Measurements from ENCODE around the gene MLXIP. TPM values are rescaled to one million over a fixed set of nuclear protein-coding genes. Genes with fewer than 3 reads are reported as not detected.
A peak's percentile ranks its signal among the peaks of the same experiment; 100 is the strongest.

The MLXIP gene
- total RNA-seq, 4 donors from 2014 or later = 33.8 to 82.2 (median 50.9) TPM

- TF ChIP-seq POLR2A (IDR thresholded peaks at IDR 0.05; ENCODE audit: low read depth) (no peak), EP300 (IDR thresholded peaks at IDR 0.05) (no peak), CTCF (IDR thresholded peaks at IDR 0.05) (no peak)
- H3K4me3 ChIP-seq = peak overlapping the region; percentile 76 to 83 (median 80)
Observed at GRCh38 chr12:122081083-122081696, 2.6 kb downstream of the MLXIP start.

GRCh38 chr12:122081697-122082221, 3.2 kb downstream of the MLXIP start:
- WGBS = 8% methylated on average over 7 of the region's 7 CpGs

More at GRCh38 chr12:122081083-122081696, 2.6 kb downstream of the MLXIP start:
- no peak for DNase-seq (ENCODE audit: extremely low spot score)
- peaks cover 0 to 27% (median 17%) of the 10 kb centered on the region in 4 donors for H3K36me3 ChIP-seq
- no peaks in the 10 kb centered on the region for H3K9me3 ChIP-seq
- H3K4me1 ChIP-seq = peaks cover 50 to 84% (median 74%) of the 10 kb centered on the region in 4 donors
- intact Hi-C loops (cut with DNase I) = no loop called here
- H3K27ac ChIP-seq (replicated peaks in 1 of 4) = peak overlapping the region; percentile 83 to 91 (median 88)
- WGBS = 45% methylated on average over 9 of the region's 9 CpGs
- no peaks in the 10 kb centered on the region for H3K27me3 ChIP-seq

GRCh38 chr12:122082621-122083356, 4.2 kb downstream of the MLXIP start:
- peak overlapping the region in 3 of 4 donors; percentile 78 to 83 (median 81) for H3K4me3 ChIP-seq
- TF ChIP-seq POLR2AphosphoS5 (IDR thresholded peaks at IDR 0.05) = no peak
- H3K9me3 ChIP-seq = no peaks in the 10 kb centered on the region
- DNase-seq (ENCODE audit: extremely low spot score) = no peak
- peaks cover 63 to 90% (median 82%) of the 10 kb centered on the region in 4 donors for H3K4me1 ChIP-seq
- peak overlapping the region; percentile 83 to 91 (median 88) for H3K27ac ChIP-seq (replicated peaks in 1 of 4)
- intact Hi-C loops (cut with DNase I) = no loop called here
- WGBS = 77% methylated on average over 6 of the region's 6 CpGs
- peaks cover 0 to 38% (median 21%) of the 10 kb centered on the region in 4 donors for H3K36me3 ChIP-seq
- H3K27me3 ChIP-seq = no peaks in the 10 kb centered on the region

More at GRCh38 chr12:122081697-122082221, 3.2 kb downstream of the MLXIP start:
- TF ChIP-seq POLR2AphosphoS5 (IDR thresholded peaks at IDR 0.05) = peak; percentile 48 to 59
- no peak for TF ChIP-seq EP300 (IDR thresholded peaks at IDR 0.05)
- intact Hi-C loops (cut with DNase I) = no loop called here
- peak overlapping the region; percentile 83 to 91 (median 88) for H3K27ac ChIP-seq (replicated peaks in 1 of 4)
- H3K27me3 ChIP-seq = no peaks in the 10 kb centered on the region
- no peak for DNase-seq (ENCODE audit: extremely low spot score)
- no peaks in the 10 kb centered on the region for H3K9me3 ChIP-seq
- peaks cover 56 to 89% (median 80%) of the 10 kb centered on the region in 4 donors for H3K4me1 ChIP-seq
- H3K4me3 ChIP-seq = peak overlapping the region; percentile 76 to 83 (median 80)
- peaks cover 0 to 32% (median 18%) of the 10 kb centered on the region in 4 donors for H3K36me3 ChIP-seq

GRCh38 chr12:122084857-122085405, 6.4 kb downstream of the MLXIP start:
- Histone ChIP-seq H3K4me1 (peaks cover 81 to 100% (median 96%) of the 10 kb centered on the region in 4 donors), H3K9me3 (no peaks in the 10 kb centered on the region), H3K4me3 (no peak overlapping the region), H3K27ac (replicated peaks in 1 of 4) (no peak overlapping the region), H3K27me3 (no peaks in the 10 kb centered on the region), H3K36me3 (peaks cover 0 to 38% (median 21%) of the 10 kb centered on the region in 4 donors)
- no peak for DNase-seq (ENCODE audit: extremely low spot score)
- no peak for TF ChIP-seq CTCF (IDR thresholded peaks at IDR 0.05)
- WGBS = 92% methylated on average over 10 of the region's 13 CpGs
- intact Hi-C loops (cut with DNase I) = no loop called here

GRCh38 chr12:122085591-122085990, 7.0 kb downstream of the MLXIP start:
- H3K4me3 ChIP-seq = no peak overlapping the region
- H3K4me1 ChIP-seq = peaks cover 85 to 100% (median 99%) of the 10 kb centered on the region in 4 donors
- H3K27me3 ChIP-seq = no peaks in the 10 kb centered on the region
- intact Hi-C loops (cut with DNase I) = no loop called here
- WGBS = 91% methylated on average over 5 of the region's 5 CpGs
- no peak for DNase-seq (ENCODE audit: extremely low spot score)
- peak overlapping the region in 2 of 4 donors; percentile 8 to 81 for H3K27ac ChIP-seq (replicated peaks in 1 of 4)
- no peaks in the 10 kb centered on the region for H3K9me3 ChIP-seq
- TF ChIP-seq POLR2AphosphoS5 (IDR thresholded peaks at IDR 0.05) = no peak
- no peak for TF ChIP-seq EP300 (IDR thresholded peaks at IDR 0.05)
- no peak for TF ChIP-seq POLR2A (IDR thresholded peaks at IDR 0.05; ENCODE audit: low read depth)
- no peak for TF ChIP-seq CTCF (IDR thresholded peaks at IDR 0.05)
- peaks cover 0 to 38% (median 21%) of the 10 kb centered on the region in 4 donors for H3K36me3 ChIP-seq
